Glomerular endothelial cell (primary cell): ENCODE results near the gene ALDH1L1. TPM values are rescaled to one million over a fixed set of nuclear protein-coding genes. Genes with fewer than 3 reads are reported as not detected.
"Not testable (repeated sequence)": the region's sequence is repeated elsewhere in the genome, so short reads cannot be mapped to it uniquely, and the experiment has no call there.

Experiments used
- DNase-seq: peaks from one replicate; pipeline ENCODE4 v3.0.0-alpha.2; 2011; ENCODE audit warnings: low read depth, low spot score; ENCODE audit errors: extremely low read depth
- total RNA-seq: library from RNA; depleted of rRNA; stranded (reverse); fragments of >200 nt; gene quantifications from 2 replicates; pipeline ENCODE4 v1.2.3, GENCODE V29; 2015

The ALDH1L1 gene
- total RNA-seq, 1 donor from 2014 or later, result not detected

DNA sequence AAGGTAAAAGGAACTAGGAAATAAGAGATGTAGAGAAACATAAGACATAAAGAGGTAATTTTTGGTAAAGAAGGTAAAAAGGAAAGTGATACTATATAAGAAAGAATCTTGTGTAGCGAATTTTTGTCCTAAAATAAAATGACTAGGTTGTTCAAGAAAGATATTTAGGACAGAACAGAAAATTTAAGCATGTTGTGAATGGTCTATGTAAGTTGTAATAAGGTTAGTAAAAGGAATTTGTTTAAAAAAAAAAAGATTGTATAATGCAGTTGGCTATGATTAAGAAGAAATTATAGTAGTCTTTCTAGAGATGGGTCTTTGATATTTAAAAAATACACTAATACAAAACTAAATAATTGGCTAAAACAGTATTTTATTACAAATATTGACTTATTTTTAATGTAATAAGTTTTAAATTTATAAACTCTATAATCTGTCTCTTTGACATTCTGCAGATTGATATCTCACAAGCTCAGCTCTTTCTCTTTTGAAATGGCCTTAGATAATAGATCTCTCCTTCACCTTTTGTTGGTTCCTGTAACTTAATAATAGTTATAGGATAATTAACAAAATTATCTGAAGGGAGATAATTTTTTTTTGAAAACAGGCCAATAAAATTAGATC lies 92.7 kb downstream of the ALDH1L1 start:
- no peak for DNase-seq

DNA sequence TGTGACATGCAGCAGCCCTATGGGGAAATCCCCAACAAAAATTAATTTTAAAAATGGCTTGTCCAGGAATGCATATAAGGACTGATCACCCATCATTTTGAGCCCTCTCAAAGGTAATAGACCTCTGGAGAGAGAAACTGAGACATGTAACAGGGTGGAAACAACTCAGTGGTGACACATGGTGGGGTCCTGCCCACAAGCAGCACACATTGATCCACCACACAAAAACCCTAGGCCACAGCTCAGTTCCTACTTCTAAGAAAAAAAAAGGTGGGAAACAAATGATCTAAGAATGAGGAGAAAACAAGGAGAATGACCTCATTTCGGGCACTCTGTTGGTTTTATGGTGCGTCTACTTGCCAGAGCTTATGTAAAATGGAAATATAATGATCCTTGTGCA lies 94.5 kb downstream of the ALDH1L1 start:
- DNase-seq, result no peak

DNA sequence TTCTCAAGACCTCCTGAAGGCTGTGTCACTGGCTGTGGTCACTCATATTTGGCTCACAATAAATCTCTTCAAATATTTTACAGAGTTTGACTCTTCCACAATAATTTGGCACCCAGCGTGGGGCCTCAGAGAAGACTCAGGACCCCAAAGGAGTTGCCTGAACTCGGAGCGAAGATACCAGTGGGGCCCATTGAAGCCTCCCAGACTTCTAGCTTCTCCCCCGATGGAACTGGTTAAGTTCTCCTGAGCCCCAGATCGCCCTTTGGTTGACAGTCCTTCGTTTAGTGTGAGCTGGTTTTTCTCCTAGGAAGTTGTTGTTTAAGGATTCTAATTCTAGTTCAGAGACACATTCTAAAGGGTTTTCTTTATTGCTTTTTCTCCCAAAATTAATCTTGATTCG lies 95.1 kb downstream of the ALDH1L1 start:
- DNase-seq, result no peak

DNA sequence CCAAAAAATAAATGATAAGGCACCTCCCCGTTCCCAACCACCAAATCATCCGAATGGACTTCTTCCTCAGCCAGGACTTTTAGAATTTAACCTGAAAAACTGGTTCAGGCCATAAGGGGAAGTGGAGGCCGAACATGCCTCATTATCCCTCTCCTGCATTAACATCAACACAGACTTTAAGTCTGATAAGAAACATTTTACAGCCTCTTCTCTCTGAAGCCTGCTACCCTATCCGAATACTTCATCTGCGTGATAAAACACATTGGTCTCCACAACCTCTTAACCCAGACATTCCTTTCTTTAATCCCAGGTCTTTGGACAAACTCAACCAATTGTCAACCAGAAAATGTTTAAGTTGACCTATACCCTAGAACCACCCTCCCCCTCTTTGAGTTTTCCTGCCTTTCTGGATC lies 95.6 kb downstream of the ALDH1L1 start:
- DNase-seq, result no peak

DNA sequence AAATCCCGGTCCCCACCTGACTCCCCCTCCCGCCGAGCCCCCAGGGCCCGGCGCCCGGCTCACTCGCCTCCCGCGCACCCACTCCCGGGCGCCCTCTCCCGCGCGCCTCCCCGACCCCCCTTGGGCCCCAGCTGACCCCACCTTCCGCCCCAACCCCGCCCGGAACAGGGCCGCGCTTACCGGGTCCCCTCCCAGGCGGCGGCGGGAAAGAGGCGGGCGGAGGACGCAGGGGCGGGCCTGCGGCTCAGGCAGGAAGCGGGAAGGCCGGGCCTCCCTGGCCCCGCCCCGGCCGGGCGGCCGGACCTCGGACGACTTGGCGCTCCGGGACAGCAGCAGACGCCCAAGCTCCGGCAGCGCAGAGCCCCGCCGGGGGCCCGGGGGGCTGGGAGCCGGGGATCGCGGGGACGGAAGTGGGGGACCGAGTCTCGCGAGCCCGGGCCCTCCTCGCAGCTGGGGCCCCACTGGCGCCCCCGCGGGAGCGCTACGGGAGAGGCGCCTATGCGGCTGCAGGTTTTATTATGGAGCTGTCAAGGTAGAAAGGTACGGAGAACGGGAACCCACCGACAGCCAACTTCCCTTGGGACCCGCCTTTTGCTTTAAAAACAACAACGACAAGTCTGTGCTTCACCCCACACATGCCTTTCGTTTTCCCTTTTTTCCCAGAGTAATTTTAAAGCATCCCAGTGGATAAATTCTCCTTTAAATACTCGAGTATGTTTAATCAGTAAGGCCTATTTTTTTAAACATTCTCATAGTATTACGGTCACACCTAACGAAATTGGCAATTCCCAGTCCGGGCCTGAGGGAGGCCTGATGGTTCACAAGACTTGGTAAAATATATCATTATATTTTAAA lies 96.2 kb downstream of the ALDH1L1 start, which contains the start of gene SLC41A3:
Gene SLC41A3 (minus strand): TSS at position 212 of the 855 bp plus-strand sequence. CDS start 15,905 bp downstream, outside the sequence.
- no peak for DNase-seq

DNA sequence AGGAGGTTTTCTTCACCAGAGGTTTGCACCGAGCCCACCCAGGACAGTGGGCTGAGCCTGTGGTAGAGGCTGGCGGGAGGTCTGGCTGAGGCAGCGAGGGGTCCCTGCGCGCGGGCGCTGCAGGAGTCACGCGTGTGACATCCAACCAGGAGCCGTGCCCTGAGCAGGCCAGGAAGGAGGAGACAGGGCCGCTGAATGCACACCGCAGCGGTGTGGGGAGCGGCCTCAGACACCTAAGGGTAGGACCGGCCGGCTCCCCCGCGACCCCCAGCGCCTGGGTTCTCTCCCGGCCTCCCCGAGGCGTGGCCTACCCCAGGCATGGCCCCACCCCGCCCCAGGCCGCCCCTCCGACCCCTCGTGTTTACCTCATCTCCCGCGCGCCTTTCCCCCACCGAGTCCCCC lies 96.9 kb downstream of the ALDH1L1 start:
- no peak for DNase-seq

DNA sequence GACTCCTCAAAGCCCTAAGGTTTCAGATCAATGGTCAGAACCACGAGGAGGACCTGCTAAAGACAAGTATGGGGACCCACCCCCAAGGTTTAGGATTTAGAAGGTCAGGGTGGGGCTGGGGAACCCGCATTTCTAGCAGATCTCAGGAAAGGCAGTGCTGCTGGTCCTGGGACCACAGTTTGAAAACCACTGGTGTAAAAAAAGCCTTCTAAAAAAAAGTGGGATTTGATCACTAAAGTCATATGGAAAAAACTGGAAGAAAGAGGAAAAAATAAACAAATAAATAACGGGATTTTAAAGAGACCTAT lies 97.3 kb downstream of the ALDH1L1 start:
- no peak for DNase-seq

DNA sequence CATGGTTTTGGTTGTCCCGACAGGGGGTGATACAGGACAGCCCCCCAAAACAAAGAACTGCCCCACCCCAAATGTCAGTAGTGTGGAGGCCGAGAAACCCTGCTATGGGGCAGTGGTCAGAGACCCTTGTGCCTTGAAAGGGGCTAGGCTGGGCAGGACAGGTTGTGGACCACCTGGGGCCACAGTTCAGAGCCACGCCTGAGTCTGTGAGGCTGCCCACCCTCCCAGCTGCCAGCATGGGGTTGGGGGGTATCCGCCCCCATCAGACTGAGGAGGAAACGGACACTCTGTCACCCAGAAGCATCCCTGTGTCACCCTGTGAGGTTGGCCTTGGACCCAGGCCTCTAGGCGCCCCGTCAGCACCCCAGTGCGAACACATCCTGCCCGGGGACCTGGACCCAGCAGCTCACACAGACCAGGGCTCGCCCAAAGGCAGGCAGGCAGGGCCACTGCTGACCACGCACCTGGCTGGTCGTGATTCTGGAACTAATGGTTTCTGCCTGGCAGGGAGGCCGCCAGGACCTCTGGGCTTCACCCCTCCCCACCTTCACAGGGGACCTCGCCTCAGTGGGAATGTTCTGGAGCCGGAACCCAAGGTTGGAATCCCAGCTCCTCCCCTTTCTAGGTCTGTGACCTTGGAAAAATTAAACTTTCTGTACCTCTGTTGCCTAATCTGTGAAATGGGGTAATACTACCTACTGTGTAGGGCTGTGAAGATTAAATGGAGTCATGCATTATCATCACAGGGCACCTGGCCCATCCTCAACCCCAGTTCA lies 97.8 kb downstream of the ALDH1L1 start:
- no peak for DNase-seq

DNA sequence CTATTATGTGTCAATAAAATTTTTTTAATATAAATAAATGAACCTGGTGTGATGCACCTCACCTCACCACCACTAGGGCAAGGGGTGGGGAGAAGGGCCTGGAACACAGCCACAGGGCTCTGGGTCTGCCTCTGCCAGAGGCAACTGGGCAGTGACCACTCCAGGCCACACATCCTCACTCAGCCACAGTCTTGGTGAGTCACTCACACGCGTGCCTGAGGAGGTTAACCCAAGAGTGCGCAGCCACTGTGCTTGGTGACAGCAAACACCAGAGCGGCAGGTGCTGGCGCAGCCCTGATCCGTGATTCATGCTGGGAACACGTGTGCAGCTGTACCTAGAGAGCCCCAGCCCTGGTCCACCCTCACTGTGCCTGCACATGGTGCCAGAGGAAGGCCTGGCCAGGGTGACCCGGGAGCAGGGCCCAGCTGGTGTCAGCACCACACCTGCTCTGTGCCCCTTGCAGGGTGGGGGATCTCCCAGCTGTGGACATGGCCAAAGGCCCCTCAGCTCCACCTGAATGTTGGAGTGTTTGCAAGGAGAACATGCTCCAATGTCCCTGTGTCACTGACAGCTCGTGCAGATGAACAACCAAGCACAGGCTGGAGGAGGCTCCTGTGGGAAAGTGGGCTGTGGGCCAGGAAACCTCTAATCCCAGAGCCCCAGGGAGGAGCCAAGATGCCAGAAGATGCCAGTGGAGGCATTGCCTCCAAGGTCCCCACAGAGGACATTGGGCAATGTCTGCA lies 98.6 kb downstream of the ALDH1L1 start:
- DNase-seq, result no peak

DNA sequence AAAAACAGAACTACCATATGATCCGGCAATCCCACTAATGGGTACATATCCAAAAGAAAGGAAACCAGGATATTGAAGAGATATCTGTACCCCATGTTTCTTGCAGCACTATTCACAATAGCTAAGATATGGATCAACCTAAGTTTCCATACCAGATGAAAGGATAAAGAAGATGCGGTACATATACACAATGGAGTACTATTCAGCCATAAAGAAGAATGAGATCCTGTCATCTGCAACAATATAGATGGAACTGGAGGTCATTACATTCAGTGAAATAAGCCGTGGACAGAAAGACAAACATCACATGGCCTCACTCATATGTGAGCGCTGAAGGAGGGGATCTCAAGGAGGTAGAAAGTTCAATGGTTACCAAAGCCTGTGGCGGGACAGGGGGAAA lies 99.4 kb downstream of the ALDH1L1 start:
- no peak for DNase-seq

DNA sequence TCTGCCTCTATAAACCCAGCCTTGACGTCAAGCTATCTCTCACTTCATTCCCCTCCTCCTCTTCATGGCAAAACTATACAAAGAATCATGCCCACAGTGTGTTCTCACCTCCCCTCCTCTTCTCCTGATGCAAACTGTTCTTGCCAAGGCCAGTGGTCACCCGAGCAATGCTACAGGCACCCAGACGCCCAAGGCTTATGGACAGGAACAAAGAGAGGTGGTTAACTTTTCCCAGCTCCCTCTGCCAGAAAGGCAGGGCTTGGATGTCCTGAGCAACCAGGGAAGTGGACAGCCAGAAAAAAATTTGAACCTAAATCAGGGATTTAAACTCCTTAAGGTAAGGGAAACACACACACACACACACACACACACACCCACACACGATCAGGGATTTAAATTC lies 101.5 kb downstream of the ALDH1L1 start:
- no peak for DNase-seq

DNA sequence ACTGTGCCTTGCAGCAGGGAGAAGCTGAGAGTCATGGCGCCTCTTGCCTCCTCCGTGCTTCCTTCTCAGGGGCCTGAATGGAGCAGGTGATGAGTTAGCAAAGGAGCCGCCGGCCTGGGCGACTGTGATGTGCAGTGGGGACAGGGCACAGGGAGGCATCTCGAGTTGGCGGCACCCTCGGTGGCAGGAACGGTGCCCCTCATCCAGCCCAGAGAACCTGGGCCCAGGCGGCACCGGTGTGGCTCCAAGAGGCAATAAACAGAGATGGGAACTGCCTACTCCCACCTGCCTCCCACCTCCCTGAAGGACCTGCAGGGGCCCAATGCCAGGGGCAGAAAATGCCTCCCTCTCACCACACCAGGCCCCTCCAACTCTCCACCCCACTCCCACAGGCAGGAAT lies 102.6 kb downstream of the ALDH1L1 start:
- no peak for DNase-seq

DNA sequence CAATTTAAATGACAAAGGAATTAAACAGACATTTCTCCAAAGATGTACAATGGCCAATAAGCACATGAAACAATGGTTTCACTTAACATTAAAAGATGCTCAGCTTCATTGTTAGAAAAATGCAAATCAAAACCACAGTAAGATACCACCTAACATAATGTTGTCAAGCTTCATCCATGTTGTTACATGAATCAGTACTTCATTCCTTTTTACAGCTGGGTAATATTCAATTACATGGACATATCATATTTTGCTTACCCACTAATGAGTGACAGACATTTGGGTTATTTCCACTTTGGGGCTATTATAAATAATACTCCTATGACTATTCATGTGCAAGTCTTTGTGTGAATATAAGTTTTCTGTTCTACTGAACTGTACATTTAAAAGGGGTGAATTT lies 104.2 kb downstream of the ALDH1L1 start:
- no peak for DNase-seq

DNA sequence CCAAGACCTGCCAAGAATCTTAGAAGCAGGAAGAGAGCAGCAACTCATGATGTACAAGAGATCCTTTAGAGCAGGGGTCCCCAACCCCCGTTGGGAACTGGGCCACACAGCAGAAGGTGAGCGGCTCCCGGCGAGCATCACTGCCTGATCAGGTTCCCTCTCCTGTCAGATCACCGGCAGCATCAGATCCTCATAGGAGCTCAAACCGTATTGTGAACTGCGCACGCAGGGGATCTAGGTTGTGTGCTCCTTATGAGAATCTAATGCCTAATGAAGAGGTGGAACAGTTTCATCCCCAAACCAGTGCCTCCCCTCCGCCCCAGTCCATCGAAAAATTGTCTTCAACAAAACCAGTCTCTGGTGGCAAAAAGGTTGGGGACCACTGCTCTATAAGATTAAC lies 110.2 kb downstream of the ALDH1L1 start:
- no peak for DNase-seq

DNA sequence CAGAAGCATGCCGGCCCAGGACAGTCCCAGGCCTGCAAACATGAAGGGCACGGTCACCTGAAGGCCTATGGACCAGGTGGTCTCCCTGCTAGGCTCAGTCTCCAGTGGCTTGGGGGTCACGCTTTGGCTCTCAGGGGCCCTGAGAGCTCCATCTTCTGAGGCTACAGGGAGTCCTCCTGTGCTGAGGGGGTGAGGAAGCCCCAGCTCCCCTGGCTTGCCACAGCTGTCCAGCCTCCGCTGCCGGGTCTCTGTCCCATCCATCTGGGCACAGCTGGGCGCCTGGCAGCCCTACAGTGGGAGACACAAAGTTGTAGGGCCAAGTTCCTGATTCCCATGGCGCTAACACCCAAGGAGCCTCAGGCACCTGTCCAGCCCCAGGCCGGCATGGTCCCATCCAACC lies 112.4 kb downstream of the ALDH1L1 start:
- DNase-seq, result no peak

DNA sequence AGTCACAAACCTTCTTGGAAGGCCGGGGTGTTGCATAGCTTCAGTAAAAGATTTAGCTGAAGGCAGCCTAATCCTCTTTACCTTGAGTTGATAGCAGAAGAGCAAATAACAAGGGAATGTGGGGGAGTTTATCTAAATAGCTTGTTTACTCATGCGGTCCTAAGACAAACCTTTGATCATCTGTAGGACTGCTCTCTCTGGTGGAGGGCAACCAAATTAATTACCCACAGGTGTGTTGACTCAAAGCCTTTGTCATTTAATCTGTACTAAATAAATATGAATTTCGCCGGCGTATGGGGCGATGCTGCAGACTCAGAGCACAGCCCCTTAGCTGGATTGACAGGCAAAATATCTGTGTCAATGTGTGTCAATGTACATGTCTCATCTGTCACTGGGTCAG lies 113.7 kb downstream of the ALDH1L1 start:
- DNase-seq, result not testable (repeated sequence)

DNA sequence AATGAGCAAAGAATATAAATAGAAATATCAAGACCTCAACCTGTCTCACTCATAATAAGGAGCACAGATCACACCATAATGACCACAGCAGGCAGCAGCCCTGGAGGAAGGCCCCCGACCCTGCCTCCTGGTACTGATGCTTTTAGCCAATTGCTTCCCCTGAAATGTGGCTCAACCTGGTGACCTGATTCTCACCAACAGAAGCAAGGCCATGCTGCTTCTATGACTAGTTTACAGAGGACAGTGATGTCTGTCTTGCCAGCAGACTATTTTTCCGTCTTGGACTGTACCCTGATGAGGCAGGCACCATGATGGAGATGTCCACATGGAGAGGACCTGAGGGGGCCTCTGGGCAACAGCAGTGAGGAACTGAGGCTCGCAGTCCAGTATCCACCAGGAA lies 114.5 kb downstream of the ALDH1L1 start:
- DNase-seq, result no peak

DNA sequence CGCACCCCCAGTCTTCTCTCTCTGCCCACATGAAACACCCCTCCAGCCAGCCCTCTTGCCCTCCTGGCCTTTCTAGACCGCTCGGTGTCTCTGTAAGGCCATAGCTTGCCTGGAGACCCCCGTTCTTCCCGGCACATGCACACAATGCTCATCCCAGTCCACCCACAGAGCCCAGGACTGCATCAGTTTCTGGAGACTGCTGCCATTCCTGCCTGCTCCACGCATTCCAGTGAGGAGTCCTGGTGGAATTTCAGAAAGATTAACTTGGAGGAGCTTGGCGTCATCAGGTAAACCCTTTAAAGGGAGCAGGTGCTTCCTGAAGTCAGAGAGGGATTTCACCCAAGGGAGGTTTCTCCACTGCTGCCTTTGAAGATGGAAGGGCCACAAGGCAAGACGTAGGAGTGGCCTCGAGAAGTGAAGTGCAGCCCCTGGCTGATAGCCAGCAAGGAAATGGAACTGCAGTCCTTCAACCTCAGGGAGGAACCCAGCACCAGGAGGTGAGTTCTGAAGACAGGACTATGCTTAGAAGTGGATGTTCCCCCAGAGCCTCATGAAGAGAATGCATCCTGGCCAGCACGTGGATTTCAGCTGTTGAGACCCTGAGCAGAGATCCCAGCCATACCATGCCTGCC lies 115.6 kb downstream of the ALDH1L1 start:
- DNase-seq, result no peak

DNA sequence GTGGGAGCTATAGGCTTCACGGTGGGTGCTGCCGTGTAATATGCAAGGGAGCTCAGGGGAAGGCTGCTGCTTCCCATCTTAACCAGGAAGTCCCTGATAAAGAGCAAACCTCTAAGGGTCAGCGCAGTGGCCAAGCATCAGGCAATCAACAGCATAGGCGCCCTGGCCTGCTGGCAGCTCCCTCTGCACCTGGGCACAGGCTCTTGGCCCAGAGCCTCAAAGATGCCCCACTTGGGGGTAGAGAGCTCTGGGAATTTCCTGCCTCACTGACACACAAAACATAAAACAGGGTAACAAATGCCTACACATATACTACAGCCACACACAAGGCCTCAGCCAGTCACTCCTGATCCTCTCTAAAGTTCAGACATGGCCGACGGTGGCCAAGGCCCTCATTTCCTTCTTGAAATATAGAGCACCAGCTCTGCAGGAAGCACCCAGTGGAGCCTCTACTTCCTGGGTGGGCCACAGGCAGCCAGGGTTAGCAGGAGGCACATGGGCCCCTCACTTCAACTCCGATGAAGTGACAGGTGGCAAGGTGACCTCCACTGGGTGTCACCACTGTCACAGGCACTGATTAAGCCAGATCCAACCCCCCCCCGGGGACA lies 116.9 kb downstream of the ALDH1L1 start:
- no peak for DNase-seq
